ENCODE results near the gene CCDC34. TPM values are rescaled to one million over a fixed set of nuclear protein-coding genes. Genes with fewer than 3 reads are reported as not detected.

CCDC34 gene
- total and polyA plus RNA-seq, 2 of the 8 experiments (the other 6 are each of a cell fraction or from before 2014, with no cell fraction given): 7.7 to 24.3 TPM

- H4K8ac ChIP-seq (ENCODE audit: extremely low read depth, insufficient read depth, low read length): no peak overlapping the region
- no peak overlapping the region for H2AFZ ChIP-seq (ENCODE audit: low read length)
- H2BK15ac ChIP-seq (ENCODE audit: low read length): no peak overlapping the region
- H3K79me1 ChIP-seq (ENCODE audit: low read depth, low read length): peaks cover 12% of the 10 kb centered on the region; the same call in 1 of the 2 replicates
- H3K9ac ChIP-seq (replicated peaks in 1 of 4; ENCODE audit: extremely low read depth in 1 of 4, low read depth in 3 of 4, low read length in 3 of 4): no peak overlapping the region
- peaks cover 3 to 35% of the 10 kb centered on the region in 2 experiments; a peak in 3 of 4 replicates for H3K79me2 ChIP-seq (ENCODE audit: control insufficient read depth in 1 of 2, insufficient read depth in 2 of 2, low read length in 2 of 2)
- WGBS, 2 experiments (ENCODE audit: extremely low coverage in 1 of 2, insufficient coverage in 1 of 2, insufficient read length in 1 of 2, insufficient replicate concordance in 2 of 2, low coverage in 1 of 2, low lambda C conversion rate in 2 of 2, missing lambda C conversion rate in 1 of 2): 87% methylated on average over 3 of the region's 3 CpGs; no CpG with 5 or more reads in 1 of the 2 experiments
- H2AK5ac ChIP-seq (ENCODE audit: low read depth, low read length): no peak overlapping the region
- H3K36me3 ChIP-seq (ENCODE audit: control insufficient read depth in 2 of 4, insufficient read depth in 4 of 4, low read length in 3 of 4): peaks cover 0 to 15% (median 5%) of the 10 kb centered on the region in 4 experiments; a peak in 5 of 8 replicates
- H4K20me1 ChIP-seq (replicated peaks in 1 of 2; ENCODE audit: control insufficient read depth in 1 of 2, insufficient read depth in 2 of 2, low read length in 2 of 2): peaks cover 10 to 21% of the 10 kb centered on the region in 2 experiments
- no peak overlapping the region for H3K14ac ChIP-seq (ENCODE audit: insufficient read length)
- H3K56ac ChIP-seq (replicated peaks; ENCODE audit: insufficient read length, low read depth, low read length): no peak overlapping the region
- CTCF ChIA-PET (ENCODE audit: partially characterized antibody): interaction anchor here (0.6 to 1.0 kb wide), 2 partner anchors 8 to 741 kb away, joined by 3 read pairs; no protein-coding TSS in a partner anchor
- TF ChIP-seq TAF7 (optimal IDR thresholded peaks at IDR 0.05; ENCODE audit: borderline replicate concordance, low read depth, low read length) (no peak), TCF12 (IDR thresholded peaks at IDR 0.05; ENCODE audit: low read depth, low read length) (no peak), NANOG (IDR thresholded peaks at IDR 0.05; ENCODE audit: insufficient read depth, low read depth, low read length, poor library complexity, severe bottlenecking) (no peak), SUZ12 (IDR thresholded peaks at IDR 0.05; ENCODE audit: low read length) (no peak), CTBP2 (IDR thresholded peaks at IDR 0.05; ENCODE audit: borderline replicate concordance, insufficient read depth, insufficient read length, low read length) (no peak)
- DNase-seq (ENCODE audit: low read depth in 1 of 2, low spot score in 2 of 2): no peak
- H3K27ac ChIP-seq (ENCODE audit: low read depth, low read length): no peak overlapping the region
- peaks cover 0 to 18% (median 10%) of the 10 kb centered on the region in 4 experiments; a peak in 4 of 7 replicates for H3K4me1 ChIP-seq (replicated peaks in 1 of 4; ENCODE audit: control insufficient read depth in 3 of 4, insufficient read depth in 4 of 4, low read length in 3 of 4)
- H3K9me3 ChIP-seq (ENCODE audit: insufficient read depth in 2 of 2, low read depth in 1 of 2, low read length in 1 of 2): no peaks in the 10 kb centered on the region
- no peaks in the 10 kb centered on the region for H3K27me3 ChIP-seq (replicated peaks in 1 of 4; ENCODE audit: control insufficient read depth in 3 of 4, extremely low read depth in 1 of 4, insufficient read depth in 3 of 4, low read length in 3 of 4)
- H2BK120ac ChIP-seq (replicated peaks; ENCODE audit: low read depth, low read length): no peak overlapping the region
- no peak overlapping the region for H4K5ac ChIP-seq (ENCODE audit: insufficient read length, low read depth, low read length)
- H3K23ac ChIP-seq (ENCODE audit: insufficient read length): no peak overlapping the region
- no peak overlapping the region for H3K18ac ChIP-seq (ENCODE audit: extremely low read depth, low read length)
- H2BK20ac ChIP-seq (ENCODE audit: low read length): no peak overlapping the region
- H3K4ac ChIP-seq (replicated peaks; ENCODE audit: insufficient read length, low read depth, low read length): no peak overlapping the region
- no peak overlapping the region for H3K4me3 ChIP-seq (ENCODE audit: extremely low read depth in 1 of 4, insufficient read depth in 2 of 4, low read depth in 3 of 4, low read length in 4 of 4)
- POLR2A ChIA-PET (ENCODE audit: partially characterized antibody): interaction anchor here (1.0 kb wide), 1 partner anchor 155 kb away, joined by 3 read pairs; no protein-coding TSS in a partner anchor
- no peak overlapping the region for H2BK12ac ChIP-seq (ENCODE audit: low read depth, low read length)
- H3K23me2 ChIP-seq (ENCODE audit: low read depth, low read length): no peaks in the 10 kb centered on the region
- no peak overlapping the region for H2BK5ac ChIP-seq (ENCODE audit: low read depth, low read length)
- no peak overlapping the region for H4K91ac ChIP-seq (replicated peaks; ENCODE audit: insufficient read length, low read length)
- H3K4me2 ChIP-seq (ENCODE audit: insufficient read depth in 1 of 2, low read depth in 2 of 2, low read length in 2 of 2): no peak overlapping the region
- FAIRE-seq: no peak
Measured at GRCh38 chr11:27398400-27398770, 35.4 kb upstream of the CCDC34 start.

All from H1 (cell line).